SKM-1 (cell line): ENCODE data around the gene ARFGAP1.
"Not testable (repeated sequence)": the region's sequence is repeated elsewhere in the genome, so short reads cannot be mapped to it uniquely, and the experiment has no call there.

Experiments
- DNase-seq: peaks from one replicate; lab custom pipeline; 2025; ENCODE audit not compliant: unreplicated experiment; lab: John Stamatoyannopoulos, UW

The ARFGAP1 gene

GRCh38 chr20:63330940-63331339 lies 58.3 kb downstream of the ARFGAP1 start:
- no peak for DNase-seq

- DNase-seq = no peak
These were observed 59.3 kb downstream of the ARFGAP1 start for GRCh38 chr20:63331741-63332400.

- DNase-seq = no peak
These were observed 60.1 kb downstream of the ARFGAP1 start for GRCh38 chr20:63332488-63333240.

GRCh38 chr20:63333241-63333836 lies 60.7 kb downstream of the ARFGAP1 start:
- no peak for DNase-seq

GRCh38 chr20:63334356-63334755 lies 61.7 kb downstream of the ARFGAP1 start:
- DNase-seq = no peak

- not testable (repeated sequence) for DNase-seq
These were observed 62.4 kb downstream of the ARFGAP1 start for GRCh38 chr20:63335060-63335459.

- no peak for DNase-seq
These were observed 63.1 kb downstream of the ARFGAP1 start for GRCh38 chr20:63335711-63336110.

- no peak for DNase-seq
These were observed 63.7 kb downstream of the ARFGAP1 start for GRCh38 chr20:63336232-63336752.

GRCh38 chr20:63337786-63338420 lies 65.3 kb downstream of the ARFGAP1 start:
- DNase-seq = no peak
